K562 (cell line): Measurements from ENCODE around the gene RDH16. TPM values are rescaled to one million over a fixed set of nuclear protein-coding genes. Genes with fewer than 3 reads are reported as not detected.
"Not testable (repeated sequence)": the region's sequence is repeated elsewhere in the genome, so short reads cannot be mapped to it uniquely, and the experiment has no call there.

ENCODE experiments used
- ATAC-seq: fragments of 200-7000 bp; cut with Tn5 transposase; 3 replicates; pipeline ENCODE4 v1.9.1; 2020; ENCODE audit warnings: moderate library complexity
- BruUV-seq: library from RNA; stranded (reverse); fragments of 400-500 nt; replicated peaks from 2 replicates; lab custom pipeline; 2021; lab: Mats Ljungman, UMichigan
- CTCF ChIA-PET: fragments of 300-600 bp; formaldehyde crosslinking; extraction: SDS; loops from one replicate; lab custom pipeline; 2021; ENCODE audit warnings: low intra/inter-chr PET ratio; lab: Yijun Ruan, JAX
- POLR2A ChIA-PET: fragments of 300-600, 350-650 bp; sonication (Branson Sonifier 250); formaldehyde crosslinking; extraction: SDS; loops from one replicate; lab custom pipeline; 2021; ENCODE audit warnings: antibody characterized with exemption, inconsistent platforms; lab: Yijun Ruan, JAX
- DNase-seq, 4 experiments: peaks; one replicate each; pipeline versions ENCODE4 v3.0.0 to v3.0.0-alpha.2; 2011 to 2018; ENCODE audit warnings: low spot score in 3 of 4, mixed read lengths in 3 of 4; ENCODE audit errors: extremely low read depth in 1 of 4
- FAIRE-seq: peaks from 2 replicates; lab custom pipeline; 2011; peaks lifted over from hg19 to GRCh38; lab: Jason Lieb, UNC
- H2AFZ ChIP-seq: 2 replicates; pipeline ENCODE4 v1.6.0; 2011; ENCODE audit warnings: low read depth, low read length, control low read depth, inconsistent platforms
- H3K27ac ChIP-seq: fragments of 200-600 bp; 3 replicates; pipeline ENCODE4 v1.8.0; 2011; ENCODE audit warnings: low read depth, mild to moderate bottlenecking, control low read depth, inconsistent platforms, low read length, moderate library complexity, mixed read lengths; ENCODE audit errors: extremely low read depth
- H3K27me3 ChIP-seq, 2 experiments: fragments of 300-600 bp in 1 of 2; 2 replicates in 1 of 2; 3 replicates in 1 of 2; pipeline versions ENCODE4 v1.6.0 to v1.8.0; 2011; ENCODE audit warnings: inconsistent platforms in 2 of 2, low read length in 2 of 2, mild to moderate bottlenecking in 1 of 2, mixed read lengths in 1 of 2, moderate library complexity in 1 of 2; ENCODE audit not compliant: control insufficient read depth in 2 of 2, insufficient read depth in 2 of 2
- H3K36me3 ChIP-seq: fragments of 300-600 bp; 3 replicates; pipeline ENCODE4 v1.8.0; 2011; ENCODE audit warnings: mild to moderate bottlenecking, low read length, inconsistent platforms; ENCODE audit not compliant: control insufficient read depth, insufficient read depth
- H3K4me1 ChIP-seq, 2 experiments: fragments of 200-600 bp in 1 of 2; replicated peaks in 1 of 2; 2 replicates in 1 of 2; 3 replicates in 1 of 2; pipeline versions ENCODE4 v1.5.1 to v1.8.0; 2011; ENCODE audit warnings: inconsistent platforms in 2 of 2, low read length in 2 of 2, mild to moderate bottlenecking in 1 of 2, mixed read lengths in 1 of 2, moderate library complexity in 1 of 2; ENCODE audit not compliant: control insufficient read depth in 2 of 2, insufficient read depth in 2 of 2
- H3K4me2 ChIP-seq: 2 replicates; pipeline ENCODE4 v1.6.1; 2011; ENCODE audit warnings: low read length, control low read depth, inconsistent platforms, mixed read lengths; ENCODE audit not compliant: insufficient read depth
- H3K4me3 ChIP-seq: fragments of 200-600 bp; sonication (generic), shearing (Covaris generic); 2 replicates; pipeline ENCODE4 v1.5.1; 2016; ENCODE audit warnings: control low read depth, inconsistent platforms
- H3K79me2 ChIP-seq: fragments of 200-600 bp; 3 replicates; pipeline ENCODE4 v1.8.0; 2011; ENCODE audit warnings: low read length, inconsistent platforms; ENCODE audit not compliant: control insufficient read depth, insufficient read depth
- H3K9ac ChIP-seq, 2 experiments: 2 replicates each; pipeline versions ENCODE4 v1.6.0 to v1.6.1; 2011; ENCODE audit warnings: low read depth in 2 of 2, low read length in 2 of 2, control low read depth in 1 of 2, inconsistent platforms in 1 of 2, mild to moderate bottlenecking in 1 of 2, mixed read lengths in 1 of 2; ENCODE audit not compliant: insufficient read depth in 1 of 2
- H3K9me1 ChIP-seq: one replicate; pipeline ENCODE4 v1.6.0; 2011; ENCODE audit warnings: inconsistent platforms, mild to moderate bottlenecking, low read length, moderate library complexity; ENCODE audit not compliant: control insufficient read depth, insufficient read depth
- H3K9me3 ChIP-seq: replicated peaks from 2 replicates; pipeline ENCODE4 v1.5.1; 2011; ENCODE audit warnings: low read depth, low read length, inconsistent platforms; ENCODE audit not compliant: control insufficient read depth, insufficient read depth
- H4K20me1 ChIP-seq: replicated peaks from 2 replicates; pipeline ENCODE4 v1.6.1; 2011; ENCODE audit warnings: low read length, inconsistent platforms, mixed read lengths; ENCODE audit not compliant: control insufficient read depth, insufficient read depth
- CBFA2T3 ChIP-seq: fragments of 450-650 bp; IDR thresholded peaks from 2 replicates; pipeline ENCODE4 v1.6.1; 2017
- ELF2 ChIP-seq: fragments of 250-450 bp; sonication (Bioruptor Pico); IDR thresholded peaks from 2 replicates; pipeline ENCODE4 v1.5.0; 2021; ENCODE audit warnings: mild to moderate bottlenecking
- NELFE ChIP-seq: IDR thresholded peaks from 2 replicates; pipeline ENCODE4 v1.6.1; 2011; ENCODE audit warnings: mild to moderate bottlenecking; ENCODE audit not compliant: insufficient read depth, insufficient read length
- WGBS: fragments of 100-300 bp; shearing (Covaris generic); methylation state at CpG from one replicate; pipeline ENCODE4 v1.1.6; 2016; ENCODE audit warnings: low coverage, mixed read lengths; ENCODE audit not compliant: insufficient coverage; ENCODE audit errors: missing lambda C conversion rate; 5-methylcytosine and 5-hydroxymethylcytosine counted together
- in situ Hi-C: fragments of 300-500 bp; cut with MboI; formaldehyde crosslinking; loops from 4 replicates; pipeline ENCODE4 v1.15.0; 2018; ENCODE audit warnings: inconsistent platforms, mixed read lengths
- intact Hi-C: fragments of 100-400 bp; cut with micrococcal nuclease; formaldehyde crosslinking; loops from 2 replicates; pipeline ENCODE4 v1.14.2; 2022
- polyA plus RNA-seq, 8 experiments: library from polyadenylated mRNA; depleted of rRNA in 4 of 8; stranded (reverse) in 5 of 8; unstranded in 3 of 8; fragments of >200 nt; fragmentation: Nextera tagmentation in 2 of 8; fragmentation: Illumina TruSeq in 1 of 8; extraction: Ambion mirVana in 2 of 8; extraction: Trizol in 1 of 8; gene quantifications; 2 replicates each; pipeline versions ENCODE4 v1.2.1 to v1.2.3, GENCODE V29; 2011 to 2014; ENCODE audit warnings: inconsistent platforms in 1 of 8, missing spikeins in 1 of 8
- total RNA-seq, 7 experiments: library from RNA; depleted of rRNA in 6 of 7; stranded (reverse); fragments of >200 nt in 6 of 7; fragmentation: Illumina TruSeq in 2 of 7; extraction: Trizol in 2 of 7; gene quantifications; 2 replicates each; pipeline versions ENCODE4 v1.2.1 to v1.2.3, GENCODE V29; 2011 to 2021; ENCODE audit warnings: low replicate concordance in 1 of 7

Gene RDH16
- total and polyA plus RNA-seq, 9 of the 15 experiments (the other 6 are each of a cell fraction or from before 2014, with no cell fraction given), result 0.11 to 0.52 (median 0.22) TPM; not detected in 1

- TF ChIP-seq ELF2 (CRISPR knock-in tag), result no peak
- TF ChIP-seq CBFA2T3, result peak; percentile 28
- TF ChIP-seq NELFE, result no peak
Measured at GRCh38 chr12:56941299-56942017, 15.9 kb downstream of the RDH16 start (continued).

- H3K9me1 ChIP-seq, POLR2A ChIA-PET, FAIRE-seq, intact Hi-C loops, BruUV-seq, H3K36me3 ChIP-seq, H3K27ac ChIP-seq, DNase-seq, H4K20me1 ChIP-seq, H3K9ac ChIP-seq, ATAC-seq, H3K79me2 ChIP-seq, H3K9me3 ChIP-seq, in situ Hi-C loops, H3K27me3 ChIP-seq, H3K4me3 ChIP-seq: not testable (repeated sequence)
- CTCF ChIA-PET, result interaction anchor here (0.6 kb wide), 1 partner anchor 184 kb away, joined by 3 read pairs; no protein-coding TSS in a partner anchor
- WGBS, result 0% methylated on average over 1 of the region's 4 CpGs
- H2AFZ ChIP-seq, result peak overlapping the region; percentile 89; the same call in 1 of the 2 replicates
- H3K4me2 ChIP-seq, result peak overlapping the region; percentile 39; the same call in 1 of the 2 replicates
- peaks cover 9 to 11% of the 10 kb centered on the region in 2 experiments for H3K4me1 ChIP-seq
Measured at GRCh38 chr12:56940942-56941298, 16.5 kb downstream of the RDH16 start.
